HEK293T (cell line): Measurements from ENCODE around the gene HS3ST4.

Experiments
- ARNT ChIP-seq: fragments of 450-650 bp; IDR thresholded peaks from 2 replicates; pipeline ENCODE4 v1.6.1; 2017; ENCODE audit warnings: mild to moderate bottlenecking
- BHLHE40 ChIP-seq: fragments of 450-650 bp; IDR thresholded peaks from 2 replicates; pipeline ENCODE4 v1.6.1; 2016; ENCODE audit warnings: mild to moderate bottlenecking, moderate library complexity, borderline replicate concordance
- CTBP1 ChIP-seq: fragments of 450-650 bp; IDR thresholded peaks from 2 replicates; pipeline ENCODE4 v1.6.1; 2016; ENCODE audit warnings: borderline replicate concordance
- ELF4 ChIP-seq: fragments of 450-650 bp; IDR thresholded peaks from 2 replicates; pipeline ENCODE4 v1.6.1; 2017; ENCODE audit warnings: antibody characterized with exemption
- FOXA1 ChIP-seq: fragments of 450-650 bp; IDR thresholded peaks from 2 replicates; pipeline ENCODE4 v1.6.1; 2016; ENCODE audit warnings: mild to moderate bottlenecking
- FOXK2 ChIP-seq: fragments of 450-650 bp; IDR thresholded peaks from 2 replicates; pipeline ENCODE4 v1.6.1; 2016; ENCODE audit warnings: mild to moderate bottlenecking
- FOXM1 ChIP-seq: fragments of 450-650 bp; IDR thresholded peaks from 2 replicates; pipeline ENCODE4 v1.6.1; 2017; ENCODE audit warnings: mild to moderate bottlenecking, borderline replicate concordance
- HDGF ChIP-seq: fragments of 450-650 bp; IDR thresholded peaks from 2 replicates; pipeline ENCODE4 v1.6.1; 2017; ENCODE audit warnings: antibody characterized with exemption, borderline replicate concordance
- NFRKB ChIP-seq: fragments of 450-650 bp; IDR thresholded peaks from 2 replicates; pipeline ENCODE4 v1.6.1; 2016; ENCODE audit warnings: mild to moderate bottlenecking, moderate library complexity
- SP1 ChIP-seq: fragments of 450-650 bp; IDR thresholded peaks from 2 replicates; pipeline ENCODE4 v1.6.1; 2017
- SUZ12 ChIP-seq: fragments of 450-650 bp; IDR thresholded peaks from 2 replicates; pipeline ENCODE4 v1.6.1; 2016; ENCODE audit warnings: mild to moderate bottlenecking
- TARDBP ChIP-seq: fragments of 450-650 bp; IDR thresholded peaks from 2 replicates; pipeline ENCODE4 v1.6.1; 2016
- TF ChIP-seq, protein P1 (sequence below): fragments of 450-650 bp; IDR thresholded peaks from 2 replicates; pipeline ENCODE4 v1.6.1; 2016

DNA sequence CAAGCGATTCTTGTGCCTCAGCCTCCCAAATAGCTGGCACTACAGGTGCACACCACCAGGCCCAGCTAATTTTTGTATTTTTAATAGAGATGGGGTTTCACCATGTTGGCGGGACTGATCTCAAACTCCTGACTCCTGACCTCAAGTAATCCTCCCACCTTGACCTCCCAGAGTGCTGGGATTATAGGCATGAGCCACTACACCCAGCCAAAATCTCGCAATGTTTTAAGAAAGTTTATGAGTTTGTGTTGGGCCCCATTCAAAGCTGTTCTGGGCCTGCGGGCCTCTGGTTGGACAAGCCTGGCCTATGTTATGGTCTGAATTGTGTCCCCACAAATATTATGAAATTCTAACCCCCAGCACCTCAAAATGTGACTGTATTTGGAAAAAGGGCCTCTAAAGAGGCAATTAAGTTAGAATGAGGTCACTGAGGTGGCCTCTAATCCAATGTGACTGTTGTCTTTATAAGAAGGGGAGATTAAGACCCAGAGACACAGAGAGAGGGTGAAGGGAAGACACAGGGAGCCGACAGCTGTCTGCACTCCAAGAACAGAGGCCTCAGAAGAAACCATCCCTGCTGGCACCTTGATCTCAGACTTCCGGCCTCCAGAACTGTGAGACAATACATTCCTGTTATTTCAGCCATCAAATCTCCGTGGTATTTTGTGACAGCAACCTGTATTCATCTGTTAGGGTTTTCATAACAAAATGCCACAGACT lies 469.9 kb downstream of the HS3ST4 start:
- TF ChIP-seq BHLHE40 (no peak), NFRKB (no peak), SUZ12 (no peak), FOXM1 (no peak), ARNT (no peak), FOXK2 (no peak), FOXA1 (no peak), ELF4 (no peak), TARDBP (no peak), CTBP1 (no peak), HDGF (no peak), SP1 (no peak)
- TF ChIP-seq, protein P1, sequence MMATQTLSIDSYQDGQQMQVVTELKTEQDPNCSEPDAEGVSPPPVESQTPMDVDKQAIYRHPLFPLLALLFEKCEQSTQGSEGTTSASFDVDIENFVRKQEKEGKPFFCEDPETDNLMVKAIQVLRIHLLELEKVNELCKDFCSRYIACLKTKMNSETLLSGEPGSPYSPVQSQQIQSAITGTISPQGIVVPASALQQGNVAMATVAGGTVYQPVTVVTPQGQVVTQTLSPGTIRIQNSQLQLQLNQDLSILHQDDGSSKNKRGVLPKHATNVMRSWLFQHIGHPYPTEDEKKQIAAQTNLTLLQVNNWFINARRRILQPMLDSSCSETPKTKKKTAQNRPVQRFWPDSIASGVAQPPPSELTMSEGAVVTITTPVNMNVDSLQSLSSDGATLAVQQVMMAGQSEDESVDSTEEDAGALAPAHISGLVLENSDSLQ: no peak
